Activated CD4-positive, alpha-beta T cell treated with anti-CD3 and anti-CD28 coated beads, Interleukin-2, amount 50 U/mL, for 1 hour (primary cell): Measurements from ENCODE around the gene NOVA2.
"Not testable (repeated sequence)": the region's sequence is repeated elsewhere in the genome, so short reads cannot be mapped to it uniquely, and the experiment has no call there.

Experiments used
- DNase-seq: peaks from one replicate; pipeline ENCODE4 v3.0.0-alpha.2; 2020

Gene NOVA2

DNA sequence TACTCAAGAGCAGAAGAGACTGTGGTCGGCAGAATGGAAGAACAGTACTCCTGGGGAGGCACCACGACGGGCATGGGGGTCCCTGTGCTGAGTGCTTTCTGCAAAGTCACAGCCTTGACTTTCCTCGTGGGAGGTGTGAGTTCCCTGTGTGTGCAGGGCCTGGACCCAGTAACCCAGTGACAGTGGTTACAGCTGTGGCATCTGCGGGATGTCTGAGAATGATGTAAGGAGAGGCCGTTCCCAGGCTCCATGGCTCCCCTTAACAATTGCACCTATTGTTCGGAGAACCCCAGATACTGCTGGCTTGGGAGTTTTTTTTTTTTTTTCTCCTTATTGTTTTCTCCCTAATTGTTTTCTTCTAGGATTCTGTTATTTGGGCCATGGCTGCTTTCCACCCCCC lies 54.0 kb downstream of the NOVA2 start:
- no peak for DNase-seq

DNA sequence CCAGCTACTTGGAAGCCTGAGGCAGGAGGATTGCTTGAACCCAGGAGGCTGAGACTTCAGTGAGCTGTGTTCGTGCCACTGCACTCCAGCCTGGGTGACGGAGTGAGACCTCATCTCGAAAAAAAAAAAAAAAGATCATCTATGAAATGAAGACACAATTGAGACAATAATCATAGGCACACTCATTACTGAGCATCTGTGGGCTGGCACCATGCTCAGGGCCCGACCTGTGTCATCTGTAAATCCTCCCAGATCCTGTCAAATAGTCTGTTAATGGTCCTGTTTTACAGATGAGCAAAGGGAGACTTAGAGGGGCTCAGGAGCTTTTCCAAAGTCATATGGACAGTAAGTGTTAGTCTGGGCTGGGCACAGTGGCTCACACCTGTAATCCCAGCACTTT lies 54.9 kb downstream of the NOVA2 start:
- DNase-seq = no peak

DNA sequence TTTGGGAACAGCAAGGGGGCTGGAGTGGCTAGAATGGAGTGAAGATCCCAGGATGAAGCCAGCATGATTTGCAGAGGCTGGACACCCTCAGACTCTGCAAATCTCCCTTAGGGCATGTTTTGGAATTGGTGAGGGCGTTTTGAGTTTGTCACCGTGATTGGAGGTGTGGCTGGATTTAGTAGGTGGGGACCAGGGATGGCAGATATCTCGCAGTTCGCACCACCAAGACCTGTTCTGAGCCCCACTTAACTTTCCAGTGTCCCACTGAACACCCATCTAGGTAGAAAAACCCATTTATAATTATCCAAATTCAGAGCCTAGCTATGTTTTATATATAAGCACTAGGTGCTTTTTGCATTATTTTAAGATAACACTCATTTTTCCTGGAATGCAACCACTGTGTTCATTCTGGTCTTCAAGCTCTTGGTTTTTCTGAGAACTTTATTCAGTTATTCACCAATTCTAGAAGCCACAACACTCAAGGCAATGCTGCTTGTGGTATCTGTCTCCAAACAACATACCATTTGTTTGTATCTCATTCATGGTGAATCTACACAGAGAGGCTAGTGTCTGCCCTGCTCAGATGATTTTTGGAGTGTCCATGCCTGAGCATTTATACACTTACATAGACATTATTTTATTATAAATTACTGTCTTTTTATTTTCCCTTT lies 56.1 kb downstream of the NOVA2 start:
- no peak for DNase-seq

DNA sequence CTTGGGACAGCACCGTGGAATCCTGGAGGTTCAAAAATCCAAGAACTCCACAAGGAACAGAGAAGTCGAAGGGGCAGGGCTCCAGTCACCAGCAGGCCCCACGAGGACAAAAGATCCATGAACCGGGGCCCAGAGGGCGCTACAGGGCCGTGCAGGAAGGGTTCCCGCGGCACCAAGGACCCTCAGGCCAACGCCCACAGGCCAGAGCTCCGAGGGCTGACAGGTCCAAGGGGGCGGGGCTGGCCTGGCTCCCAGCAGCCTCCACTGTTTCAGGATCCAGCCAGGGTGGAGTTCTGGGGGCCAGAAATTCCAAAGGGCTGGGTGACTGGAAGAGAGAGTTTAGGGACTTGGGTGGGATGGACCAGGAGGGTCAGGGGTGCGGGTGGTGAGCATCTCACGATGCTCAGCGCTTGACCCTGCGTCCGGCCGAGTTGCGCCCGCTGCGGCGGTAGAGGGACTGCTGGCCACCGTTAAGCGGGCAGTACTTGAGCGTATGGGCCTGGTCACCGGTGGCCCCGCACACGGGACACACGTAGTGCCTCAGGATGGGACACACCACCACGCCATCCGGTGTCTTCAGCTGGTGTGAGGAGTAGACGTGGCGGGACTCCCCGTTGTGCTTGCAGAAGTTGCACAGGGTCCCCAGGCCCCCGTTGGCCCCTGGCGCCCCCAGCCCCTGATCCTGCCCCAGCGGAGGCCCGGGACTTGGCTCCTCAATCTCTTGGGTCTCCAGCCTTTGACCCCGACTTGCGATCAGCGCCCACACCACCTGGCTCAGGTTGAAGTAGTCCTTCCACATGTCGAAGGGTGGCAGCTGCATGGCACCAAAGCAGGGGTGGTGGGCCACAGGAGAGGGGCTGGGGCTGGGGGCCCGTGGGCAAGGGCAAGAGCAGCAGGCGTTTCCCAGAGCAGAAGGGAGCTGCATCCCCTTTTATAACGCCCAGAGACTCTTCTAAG lies 59.5 kb downstream of the NOVA2 start, which contains the start of gene NANOS2:
TSS of gene NANOS2 (minus strand) at position 905 of the 957 bp plus-strand sequence. CDS start at position 820, 85 bp downstream.
- no peak for DNase-seq

DNA sequence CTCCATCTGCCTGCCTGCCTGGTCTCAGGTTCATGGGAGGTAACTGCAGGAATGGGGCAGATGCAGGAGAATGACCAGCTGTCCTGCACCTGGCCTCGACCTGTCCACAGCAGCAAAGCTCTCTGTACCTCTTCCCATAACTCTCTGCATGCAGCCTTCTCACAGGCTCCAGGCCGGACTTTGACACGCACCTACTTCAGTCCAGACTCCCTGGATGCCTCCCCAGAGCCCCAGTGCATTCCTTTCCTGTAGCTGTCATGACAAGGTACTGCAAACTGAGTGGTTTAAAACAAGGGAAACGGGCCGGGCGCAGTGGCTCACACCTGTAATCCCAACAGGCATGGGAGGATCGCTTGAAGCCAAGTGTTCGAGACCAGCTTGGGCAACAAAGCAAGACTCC lies 62.4 kb downstream of the NOVA2 start:
- DNase-seq = no peak

DNA sequence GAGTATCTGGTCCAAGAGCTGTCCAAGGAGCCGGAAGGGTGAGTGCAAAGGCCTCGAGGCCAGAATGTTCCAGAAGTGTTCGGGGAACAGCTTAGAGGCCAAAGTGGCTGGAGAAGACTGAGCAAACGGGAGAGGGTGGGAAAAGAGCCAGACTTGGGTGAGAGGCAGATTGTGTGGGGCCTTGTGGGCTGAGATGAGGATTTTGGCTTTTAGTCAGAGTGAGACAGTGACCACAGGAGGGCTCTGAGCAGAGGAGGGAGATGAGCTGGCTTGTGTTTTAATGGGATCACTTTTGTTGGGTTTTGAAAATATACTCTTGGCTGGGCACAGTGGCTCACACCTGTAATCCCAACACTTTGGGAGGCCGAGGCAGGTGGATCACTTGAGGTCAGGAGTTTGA lies 64.7 kb downstream of the NOVA2 start:
- DNase-seq = no peak

DNA sequence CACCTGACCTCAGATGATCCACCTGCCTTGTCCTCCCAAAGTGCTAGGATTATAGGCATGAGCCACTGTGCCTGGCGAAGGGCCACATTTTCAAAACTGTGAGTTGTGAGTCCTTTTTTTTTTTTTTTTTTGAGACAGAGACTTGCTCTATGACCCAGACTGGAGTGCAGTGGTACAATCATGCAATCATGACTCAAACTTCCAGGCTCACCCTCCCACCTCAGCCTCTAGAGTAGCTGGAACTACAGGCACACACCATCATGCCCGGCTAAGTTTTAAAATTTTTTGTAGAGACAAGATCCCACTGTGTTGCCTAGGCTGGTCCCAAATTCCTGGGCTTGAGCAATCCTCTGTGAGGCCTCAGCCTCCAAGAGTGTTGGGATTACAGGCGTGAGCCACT lies 67.4 kb downstream of the NOVA2 start:
- no peak for DNase-seq

DNA sequence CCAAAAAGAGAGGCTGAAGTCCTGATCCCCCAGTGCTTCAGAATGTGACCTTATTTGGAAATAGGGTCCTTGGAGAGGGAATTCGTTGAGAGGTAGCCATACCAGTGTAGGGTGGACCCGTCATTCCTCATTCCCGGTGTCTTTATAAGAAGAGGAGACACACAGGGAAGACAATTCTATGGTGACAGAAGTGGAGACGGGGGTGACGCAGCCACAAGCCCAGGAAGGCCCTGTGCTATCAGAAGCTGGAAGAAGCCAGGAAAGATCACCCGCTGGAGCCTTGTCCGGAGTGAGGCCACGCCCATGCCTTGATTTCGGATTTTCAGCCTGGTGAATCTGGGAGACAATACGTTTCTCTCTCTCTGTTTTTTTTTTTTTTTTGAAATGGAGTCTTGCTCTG lies 68.7 kb downstream of the NOVA2 start:
- DNase-seq = no peak

DNA sequence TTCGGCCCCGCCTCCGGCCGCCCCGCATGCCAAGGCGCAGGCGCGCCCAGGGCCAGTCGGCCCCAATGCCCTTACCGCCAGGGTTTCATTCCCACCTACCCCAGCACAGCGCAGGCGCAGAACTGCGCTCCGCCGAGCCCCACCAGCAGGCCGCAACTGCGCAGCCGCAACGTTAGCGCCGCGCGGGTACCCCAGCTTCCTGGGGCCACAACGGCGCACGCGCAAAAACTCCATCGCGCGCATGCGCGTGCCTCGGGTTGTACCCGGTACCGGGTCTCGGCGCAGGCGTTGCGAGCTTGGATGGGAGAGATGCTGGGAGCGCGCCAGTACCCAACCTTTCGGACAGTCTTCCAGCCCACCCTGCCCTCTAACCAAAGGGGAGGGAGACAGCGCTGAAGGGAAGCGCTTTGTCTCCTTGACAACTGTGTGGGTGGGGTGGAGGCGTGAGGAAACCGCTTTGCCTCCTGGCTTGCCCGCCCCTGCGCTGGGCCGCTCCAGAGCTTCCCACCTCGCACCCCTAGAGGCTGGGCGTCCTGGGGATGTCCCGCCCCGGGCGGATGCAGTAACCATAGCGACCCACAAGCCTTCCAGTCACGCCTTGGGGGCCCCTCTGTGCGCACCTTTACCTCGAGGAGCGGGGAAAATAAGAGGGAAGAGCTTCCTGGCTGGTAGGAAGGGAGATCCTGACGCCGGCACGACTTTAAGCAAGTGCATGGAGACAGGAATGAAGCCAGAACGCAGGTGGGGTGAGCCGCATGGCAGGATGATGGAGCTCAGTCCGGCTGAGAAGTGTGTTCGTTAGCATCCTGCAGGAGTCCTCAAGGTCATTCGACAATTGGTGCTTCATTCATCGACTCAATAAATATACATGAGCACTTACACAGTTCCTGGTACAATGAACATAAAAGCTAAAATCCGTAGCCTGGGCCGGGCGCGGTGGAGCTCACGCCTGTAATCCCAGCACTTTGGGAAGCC lies 70.7 kb downstream of the NOVA2 start:
- DNase-seq = peak; percentile 99

DNA sequence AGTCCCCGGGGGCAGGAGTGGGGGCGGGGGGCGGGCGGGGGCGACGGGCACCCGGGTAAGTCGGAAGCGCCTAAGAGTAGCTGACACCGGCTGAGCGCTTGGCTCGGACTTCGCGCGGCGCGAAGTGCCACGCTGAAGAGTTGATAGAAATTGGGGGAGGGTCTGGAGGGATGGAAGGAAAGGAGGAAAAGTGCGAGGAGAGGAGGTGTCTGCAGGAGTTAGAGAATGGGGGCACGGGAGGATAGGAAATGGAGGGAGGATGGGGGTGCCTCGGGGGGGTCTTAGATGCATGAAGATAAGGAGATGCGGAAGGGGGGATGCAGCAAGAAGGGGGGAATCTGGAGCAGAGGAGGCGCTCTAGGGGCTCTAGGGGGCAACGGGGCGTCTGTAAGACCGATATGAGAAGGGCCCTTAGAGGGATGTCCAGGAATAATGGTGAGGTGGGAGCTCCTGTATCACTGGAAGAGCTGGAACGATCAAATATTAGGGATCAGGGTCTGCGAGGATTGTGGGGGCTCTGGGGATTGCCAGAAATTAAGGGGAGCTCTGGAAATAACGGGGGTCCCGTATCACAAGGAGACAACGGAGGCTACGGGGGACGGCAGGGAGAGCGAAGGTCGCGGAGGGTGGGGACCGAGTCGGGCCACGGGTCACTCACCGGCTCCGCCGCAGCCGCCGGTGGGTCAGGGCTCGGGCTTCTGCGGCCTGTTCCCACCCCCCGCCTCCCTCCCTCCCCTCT lies 71.6 kb downstream of the NOVA2 start, which contains the start of gene MYPOP:
TSS of gene MYPOP (minus strand) at position 702 of the 739 bp plus-strand sequence. CDS start 840 bp downstream, outside the sequence.
- no peak for DNase-seq

DNA sequence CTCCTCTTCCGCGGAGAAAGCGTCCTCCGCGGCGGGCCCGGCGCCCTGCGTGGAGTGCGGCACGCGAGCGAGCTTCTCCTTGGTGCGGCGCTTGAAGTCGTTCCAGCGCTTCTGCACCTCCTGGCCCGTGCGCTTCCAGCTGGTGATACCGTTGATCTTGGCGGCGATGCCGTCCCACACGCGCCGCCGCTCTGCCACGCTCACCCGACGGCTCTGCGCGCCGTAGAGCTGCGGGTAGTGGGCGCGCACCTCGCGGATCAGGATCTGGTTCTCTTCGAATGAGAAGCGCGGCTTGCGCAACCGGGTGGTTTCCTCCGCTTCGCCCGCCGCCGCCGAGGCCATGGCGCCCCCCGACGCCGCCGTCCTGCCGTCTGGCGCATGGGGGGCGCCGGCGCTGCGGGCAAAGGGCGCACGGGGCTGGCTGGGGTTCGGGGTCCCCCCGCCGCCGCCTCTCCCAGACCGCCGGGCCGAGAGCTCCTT lies 72.2 kb downstream of the NOVA2 start:
- no peak for DNase-seq

DNA sequence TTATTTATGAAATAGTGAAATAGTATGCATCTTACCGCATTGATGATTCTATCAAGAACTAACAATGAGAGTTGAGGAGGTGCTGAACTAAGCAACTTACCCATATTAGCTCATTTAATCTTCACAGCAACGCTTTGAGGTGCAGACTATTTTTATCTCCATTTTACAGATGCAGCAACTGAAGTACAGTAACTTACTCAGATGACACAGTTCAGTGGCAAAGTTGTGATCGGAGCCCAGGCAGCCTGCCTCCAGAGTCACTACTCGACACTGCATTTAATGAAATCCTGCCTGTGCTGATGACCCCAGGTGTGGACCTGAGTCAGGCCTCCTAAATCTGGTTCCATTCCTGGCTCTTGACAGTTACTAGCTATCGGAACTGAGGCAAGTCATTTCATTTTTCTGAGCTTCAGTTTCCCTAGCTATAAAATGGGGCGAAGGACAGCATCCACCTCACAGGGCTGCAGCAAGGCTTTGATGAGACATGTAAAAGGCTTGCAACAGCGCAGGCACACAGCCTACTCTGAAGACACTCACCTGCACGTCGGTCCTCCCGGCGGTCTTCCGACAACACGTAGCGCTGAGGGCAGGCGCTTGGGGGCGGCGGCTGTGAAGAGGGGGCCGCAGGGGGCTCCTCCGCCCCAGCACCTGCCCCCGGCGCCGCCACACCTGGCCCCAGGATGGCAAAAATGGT lies 72.8 kb downstream of the NOVA2 start:
- no peak for DNase-seq

DNA sequence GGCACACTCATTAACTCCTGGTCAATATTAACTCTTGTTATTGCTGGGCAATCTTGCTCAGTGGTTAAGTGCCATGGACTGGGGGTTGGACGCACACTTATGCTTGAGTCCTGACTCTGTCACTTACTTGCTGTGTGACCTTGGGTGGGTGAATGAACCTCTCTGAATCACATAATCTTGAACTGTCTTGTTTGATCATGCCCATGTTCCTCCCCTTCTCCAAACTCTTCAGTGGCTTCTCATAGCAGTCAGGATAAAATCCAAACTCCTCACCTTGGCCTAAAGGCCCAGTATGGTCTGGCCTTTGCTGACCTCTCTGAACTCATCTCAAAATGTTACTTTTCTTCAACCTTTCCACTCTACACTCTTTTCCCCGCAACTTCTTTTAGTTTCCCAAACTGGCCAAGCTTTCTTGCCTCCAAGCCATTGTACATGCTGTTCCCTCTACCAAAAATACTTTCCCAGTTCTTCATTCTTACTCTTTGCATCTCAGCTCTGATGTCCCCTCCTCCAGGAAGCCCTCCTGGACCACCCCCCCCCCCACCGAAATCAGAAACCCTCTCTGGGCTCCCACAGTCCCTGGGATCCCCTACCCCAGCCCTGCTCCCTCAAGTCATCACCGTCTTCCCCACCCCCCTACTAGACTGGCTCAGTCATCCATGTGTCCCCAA lies 73.6 kb downstream of the NOVA2 start:
- no peak for DNase-seq

DNA sequence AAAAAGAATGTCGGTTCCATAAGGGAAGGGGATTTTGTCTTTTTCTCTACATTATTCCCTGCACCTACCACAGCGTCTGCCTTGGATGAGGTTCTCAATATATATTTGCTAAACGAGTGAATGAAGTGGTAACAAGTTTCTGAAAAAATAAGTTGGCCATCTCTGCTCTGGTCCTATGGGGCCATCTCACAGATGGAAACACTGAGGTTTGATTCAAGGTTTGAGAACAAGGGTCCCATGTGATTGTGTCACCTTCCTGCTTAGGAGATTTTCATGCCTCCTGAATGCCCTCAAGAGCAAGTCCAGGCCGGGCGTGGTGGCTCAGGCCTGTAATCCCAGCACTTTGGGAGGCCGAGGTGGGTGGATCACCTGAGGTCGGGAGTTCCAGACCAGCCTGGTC lies 74.4 kb downstream of the NOVA2 start:
- no peak for DNase-seq

DNA sequence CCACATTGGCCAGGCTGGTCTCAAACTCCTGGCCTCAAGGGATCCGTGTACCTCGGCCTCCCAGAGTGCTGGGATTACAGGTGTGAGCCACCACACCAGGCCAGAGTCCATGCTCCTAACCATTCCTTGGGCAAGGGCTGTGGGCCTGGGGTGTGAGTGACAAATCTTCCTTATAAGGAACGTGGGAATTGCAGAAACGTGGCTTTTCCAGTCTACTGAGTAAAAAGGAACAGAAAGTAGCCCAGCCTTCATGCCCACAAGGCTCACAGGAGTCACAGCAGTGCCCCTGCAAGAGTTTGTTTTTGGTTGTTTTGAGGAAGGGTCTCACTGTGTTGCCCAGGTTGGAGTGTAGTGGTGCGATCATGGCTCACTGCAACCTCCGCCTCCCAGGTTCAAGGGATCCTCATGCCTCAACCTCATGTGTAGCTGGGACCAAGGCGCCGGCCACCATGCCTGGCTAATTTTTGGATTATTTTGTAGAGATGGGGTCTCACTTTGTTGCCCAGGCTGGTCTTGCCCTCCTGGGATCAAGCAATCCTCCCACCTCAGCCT lies 76.3 kb downstream of the NOVA2 start:
- DNase-seq = no peak

DNA sequence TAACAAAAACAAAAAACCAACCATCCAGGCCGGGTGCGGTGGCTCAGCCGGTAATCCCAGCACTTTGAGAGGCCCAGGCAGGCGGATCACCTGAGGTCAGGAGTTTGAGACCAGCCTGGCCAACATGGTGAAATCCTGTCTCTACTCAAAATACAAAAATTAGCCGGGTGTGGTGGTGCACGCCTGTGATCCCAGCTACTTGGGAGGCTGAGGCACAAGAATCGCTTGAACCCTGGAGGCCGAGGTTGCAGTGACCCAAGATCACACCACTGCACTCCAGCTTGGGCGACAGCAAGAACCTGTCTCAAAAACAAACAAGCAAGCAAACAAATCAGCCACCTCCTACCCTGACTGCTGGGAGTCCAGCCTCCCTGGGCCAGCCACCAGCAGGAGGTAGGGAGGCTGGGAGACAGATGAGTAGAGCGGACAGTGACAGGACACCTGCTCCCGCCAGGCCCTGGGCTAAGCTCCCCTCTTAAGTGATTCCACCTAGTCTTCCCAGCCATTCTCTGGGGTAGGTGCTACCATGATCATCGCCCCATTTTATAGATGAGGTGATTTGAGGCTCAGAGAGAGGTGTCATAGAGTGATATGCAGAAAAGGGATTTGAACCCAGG lies 77.6 kb downstream of the NOVA2 start:
- not testable (repeated sequence) for DNase-seq

DNA sequence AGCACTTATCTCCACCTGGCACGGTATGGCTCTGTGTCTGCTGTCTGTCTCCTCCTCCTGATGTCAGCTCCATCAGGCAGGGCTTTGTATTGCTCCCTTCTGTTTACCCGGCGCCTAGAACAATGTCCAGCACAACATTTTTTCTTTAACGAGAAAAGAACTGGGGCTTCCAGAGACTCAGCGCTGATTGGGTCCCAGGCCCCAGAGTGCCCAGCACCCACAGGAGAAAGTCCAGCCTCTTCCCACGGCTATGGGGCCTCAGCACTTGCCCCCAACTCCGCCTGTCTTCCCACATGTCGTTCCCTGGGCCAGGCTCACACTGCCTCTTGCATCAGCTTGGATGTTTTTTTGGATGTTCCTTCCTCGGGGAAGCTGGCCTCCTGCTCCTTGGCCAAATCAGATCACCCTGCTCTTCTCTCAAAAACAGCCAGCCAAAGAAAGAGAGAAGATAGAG lies 78.1 kb downstream of the NOVA2 start:
- no peak for DNase-seq

DNA sequence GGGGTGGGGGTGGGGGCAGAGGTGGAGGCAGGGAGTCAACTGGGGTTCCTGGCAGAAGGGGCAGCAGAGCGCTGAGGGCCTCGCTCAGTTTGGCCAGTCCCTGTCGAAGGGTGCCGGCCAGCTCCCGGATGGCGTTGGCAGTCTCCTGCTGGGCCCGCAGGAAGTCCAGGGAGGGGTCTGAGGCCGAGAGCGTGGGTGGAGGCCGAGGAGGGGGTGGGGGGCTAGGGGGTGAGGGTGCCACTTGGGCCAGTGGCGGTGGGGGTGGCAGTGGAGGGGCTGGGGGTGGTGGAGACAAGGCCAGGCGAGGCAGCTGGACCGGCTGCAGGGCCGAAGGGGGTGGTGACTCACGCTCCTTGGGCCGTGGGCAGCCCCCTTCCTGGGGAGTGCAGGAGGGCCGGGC lies 82.8 kb downstream of the NOVA2 start:
- DNase-seq = no peak

DNA sequence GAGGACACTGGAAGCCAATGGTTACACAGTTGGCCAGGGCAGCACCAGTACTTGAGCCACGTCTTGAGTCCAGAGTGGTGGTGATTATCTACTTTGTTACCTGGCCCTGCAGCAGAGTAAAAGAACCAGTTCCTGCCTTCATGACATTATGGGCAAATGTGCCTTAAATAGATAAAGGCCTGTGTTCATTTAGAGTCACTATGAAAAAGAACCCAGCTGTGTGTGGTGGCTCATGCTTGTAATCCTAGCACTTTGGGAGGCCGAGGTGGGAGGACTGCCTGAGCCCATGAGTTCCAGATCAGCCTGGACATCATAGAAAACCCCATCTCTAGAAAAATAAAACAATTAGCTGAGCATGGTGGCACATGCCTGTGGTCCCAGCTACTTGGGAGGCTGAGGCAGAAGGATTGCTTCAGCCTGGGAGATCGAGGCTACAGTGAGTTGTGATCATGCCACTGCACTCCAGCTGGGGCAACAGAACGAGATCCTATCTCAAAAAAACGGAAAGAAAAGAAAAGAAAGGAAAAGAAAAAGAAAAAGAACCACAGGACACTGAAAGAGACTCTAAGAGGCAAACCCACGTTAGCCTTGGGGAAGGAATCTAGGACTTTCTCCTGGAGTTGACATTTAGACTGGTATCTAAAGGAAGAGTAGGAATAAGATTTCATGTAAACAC lies 84.3 kb downstream of the NOVA2 start:
- no peak for DNase-seq
